COLO829 (cell line): ENCODE data around the gene BBS4.
"Not testable (repeated sequence)": the region's sequence is repeated elsewhere in the genome, so short reads cannot be mapped to it uniquely, and the experiment has no call there.

Experiments
- DNase-seq: peaks from one replicate; pipeline ENCODE4 v3.0.0; 2012; ENCODE audit warnings: low spot score

The BBS4 gene

GRCh38 chr15:72685925-72686794, at the start of gene BBS4, which contains the start of gene HIGD2B:
Gene BBS4, plus strand, starts transcription at chr15:72686207. Its CDS starts 21 bp downstream, at chr15:72686228.
Gene HIGD2B, minus strand, starts transcription at chr15:72686182. Its CDS starts 9,808 bp downstream, at chr15:72676374.
- DNase-seq: peak; percentile 53

- DNase-seq: not testable (repeated sequence)
Measured at GRCh38 chr15:72636519-72637282, 49.3 kb upstream of the BBS4 start.

- not testable (repeated sequence) for DNase-seq
Measured at GRCh38 chr15:72639759-72640483, 46.1 kb upstream of the BBS4 start.

- DNase-seq: not testable (repeated sequence)
Measured at GRCh38 chr15:72642271-72642670, 43.7 kb upstream of the BBS4 start.

- not testable (repeated sequence) for DNase-seq
Measured at GRCh38 chr15:72648631-72649253, 37.3 kb upstream of the BBS4 start.

GRCh38 chr15:72654397-72654796, 31.6 kb upstream of the BBS4 start, which contains the start of gene GOLGA6B:
Gene GOLGA6B, plus strand, starts transcription at chr15:72654697. Its CDS starts 41 bp downstream, at chr15:72654738.
- DNase-seq: not testable (repeated sequence)

- not testable (repeated sequence) for DNase-seq
Measured at GRCh38 chr15:72656014-72656413, 30.0 kb upstream of the BBS4 start.

- DNase-seq: not testable (repeated sequence)
Measured at GRCh38 chr15:72661081-72661480, 24.9 kb upstream of the BBS4 start.

GRCh38 chr15:72663931-72664330, 22.1 kb upstream of the BBS4 start:
- DNase-seq: not testable (repeated sequence)

- DNase-seq: not testable (repeated sequence)
Measured at GRCh38 chr15:72665706-72666105, 20.3 kb upstream of the BBS4 start.

- DNase-seq: not testable (repeated sequence)
Measured at GRCh38 chr15:72669803-72670202, 16.2 kb upstream of the BBS4 start.

GRCh38 chr15:72670656-72671352, 15.2 kb upstream of the BBS4 start:
- DNase-seq: peak; percentile 9

GRCh38 chr15:72671525-72671924, 14.5 kb upstream of the BBS4 start:
- no peak for DNase-seq

- DNase-seq: no peak
Measured at GRCh38 chr15:72676838-72677237, 9.2 kb upstream of the BBS4 start.

GRCh38 chr15:72680931-72681330, 5.1 kb upstream of the BBS4 start:
- DNase-seq: no peak

- DNase-seq: no peak
Measured at GRCh38 chr15:72682772-72683171, 3.2 kb upstream of the BBS4 start.

GRCh38 chr15:72685301-72685924, 594 bp upstream of the BBS4 start:
- no peak for DNase-seq

GRCh38 chr15:72688697-72689096, 2.7 kb downstream of the BBS4 start:
- DNase-seq: no peak

- DNase-seq: no peak
Measured at GRCh38 chr15:72690938-72691337, 4.9 kb downstream of the BBS4 start.

- DNase-seq: no peak
Measured at GRCh38 chr15:72698938-72699337, 12.9 kb downstream of the BBS4 start.
